KMS-11 (cell line): ENCODE results near the gene IL4.

Experiments used
- H2AFZ ChIP-seq: fragments of 200-600 bp; sonication (generic); 2 replicates; pipeline ENCODE4 v1.6.1; 2016; ENCODE audit warnings: antibody characterized with exemption, mixed run types, low read depth
- H3K27ac ChIP-seq: fragments of 200-600 bp; sonication (generic); 2 replicates; pipeline ENCODE4 v1.6.1; 2016; ENCODE audit warnings: mild to moderate bottlenecking, mixed run types
- H3K27me3 ChIP-seq: fragments of 200-600 bp; sonication (generic); 2 replicates; pipeline ENCODE4 v1.6.1; 2017; ENCODE audit warnings: mild to moderate bottlenecking, low read depth, mixed run types, moderate library complexity; ENCODE audit not compliant: insufficient read depth
- H3K36me3 ChIP-seq: fragments of 200-600 bp; sonication (generic); 2 replicates; pipeline ENCODE4 v1.6.1; 2017; ENCODE audit warnings: mild to moderate bottlenecking, mixed run types; ENCODE audit not compliant: insufficient read depth
- H3K4me1 ChIP-seq: fragments of 200-600 bp; sonication (generic); 2 replicates; pipeline ENCODE4 v1.6.1; 2016; ENCODE audit warnings: mild to moderate bottlenecking, low read depth, mixed run types; ENCODE audit not compliant: poor library complexity, severe bottlenecking
- H3K4me2 ChIP-seq: fragments of 200-600 bp; sonication (generic); 2 replicates; pipeline ENCODE4 v1.7.0; 2016; ENCODE audit warnings: mild to moderate bottlenecking, mixed run types
- H3K4me3 ChIP-seq: fragments of 200-600 bp; sonication (generic); IDR thresholded peaks from 2 replicates; pipeline ENCODE4 v1.6.1; 2017; ENCODE audit warnings: low read depth, low read length, mixed read lengths; ENCODE audit not compliant: insufficient read depth
- H3K79me2 ChIP-seq: fragments of 200-600 bp; sonication (generic); 2 replicates; pipeline ENCODE4 v1.6.1; 2016; ENCODE audit warnings: low read depth, mixed run types; ENCODE audit not compliant: insufficient read depth
- H3K9ac ChIP-seq: fragments of 200-600 bp; sonication (generic); 2 replicates; pipeline ENCODE4 v1.6.1; 2016; ENCODE audit warnings: mild to moderate bottlenecking, mixed run types
- H4K20me1 ChIP-seq: fragments of 200-600 bp; sonication (generic); 2 replicates; pipeline ENCODE4 v1.6.1; 2016; ENCODE audit warnings: mild to moderate bottlenecking, mixed run types; ENCODE audit not compliant: insufficient read depth
- CTCF ChIP-seq: fragments of 200-600 bp; sonication (generic); conservative IDR thresholded peaks from 2 replicates; pipeline ENCODE4 v1.6.1; 2017; ENCODE audit warnings: low read depth, mild to moderate bottlenecking, antibody characterized with exemption, low read length, moderate library complexity, mixed read lengths

The IL4 gene

DNA sequence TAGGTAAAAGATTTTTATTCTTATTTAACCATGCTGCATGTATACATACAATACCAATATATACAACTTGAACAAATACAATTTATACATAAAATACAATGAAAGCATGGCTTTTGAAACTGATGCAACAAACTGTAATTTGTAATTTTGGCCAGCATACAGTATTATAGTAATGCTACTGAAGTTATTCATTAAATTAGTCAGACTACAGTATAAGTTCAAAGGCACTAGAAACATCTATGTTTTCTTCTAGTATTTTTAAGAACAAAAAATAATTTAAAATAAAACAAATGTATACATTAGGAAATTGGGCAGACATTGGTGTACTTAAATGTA lies 18.8 kb downstream of the IL4 start:
- no peak overlapping the region for H3K4me3 ChIP-seq
- 0 out of 2 replicates have a peak overlapping the region, but pooled peaks have one; percentile 4 for H3K27ac ChIP-seq
- no peak overlapping the region for H2AFZ ChIP-seq
- H3K79me2 ChIP-seq, result no peaks in the 10 kb centered on the region
- TF ChIP-seq CTCF, result no peak
- peaks cover 19% of the 10 kb centered on the region for H3K4me1 ChIP-seq
- no peaks in the 10 kb centered on the region for H4K20me1 ChIP-seq
- no peak overlapping the region for H3K9ac ChIP-seq
- no peaks in the 10 kb centered on the region for H3K27me3 ChIP-seq
- H3K4me2 ChIP-seq, result peak overlapping the region; percentile 38; the same call in 1 of the 2 replicates
- no peaks in the 10 kb centered on the region for H3K36me3 ChIP-seq

DNA sequence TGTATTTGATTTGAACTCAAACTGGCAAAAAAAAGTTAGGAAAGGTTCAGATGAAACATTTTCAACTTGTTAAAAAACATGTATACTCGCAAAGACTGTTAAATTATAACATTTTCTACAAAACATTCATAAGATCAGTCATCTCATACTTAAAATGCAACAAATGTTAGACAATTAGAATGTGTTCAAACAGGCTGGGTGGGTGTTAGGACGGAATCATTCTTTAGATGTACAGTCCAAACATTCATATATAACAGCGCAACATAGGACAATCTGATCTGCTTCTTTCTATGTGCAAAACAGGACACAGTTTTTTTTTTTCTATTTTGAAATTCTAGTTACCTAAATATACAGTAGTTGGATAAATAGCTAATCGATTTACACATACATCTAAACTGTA lies 22.2 kb downstream of the IL4 start:
- Histone ChIP-seq H3K79me2 (no peaks in the 10 kb centered on the region), H3K27me3 (no peaks in the 10 kb centered on the region), H3K27ac (no peak overlapping the region), H3K36me3 (peaks cover 3% of the 10 kb centered on the region; the same call in 1 of the 2 replicates), H2AFZ (no peak overlapping the region), H3K4me2 (no peak overlapping the region), H3K4me1 (peaks cover 19% of the 10 kb centered on the region), H3K4me3 (no peak overlapping the region), H3K9ac (no peak overlapping the region), H4K20me1 (no peaks in the 10 kb centered on the region)
- TF ChIP-seq CTCF, result no peak

GRCh38 chr5:132704875-132705274 lies 31.1 kb downstream of the IL4 start:
- no peak overlapping the region for H2AFZ ChIP-seq

DNA sequence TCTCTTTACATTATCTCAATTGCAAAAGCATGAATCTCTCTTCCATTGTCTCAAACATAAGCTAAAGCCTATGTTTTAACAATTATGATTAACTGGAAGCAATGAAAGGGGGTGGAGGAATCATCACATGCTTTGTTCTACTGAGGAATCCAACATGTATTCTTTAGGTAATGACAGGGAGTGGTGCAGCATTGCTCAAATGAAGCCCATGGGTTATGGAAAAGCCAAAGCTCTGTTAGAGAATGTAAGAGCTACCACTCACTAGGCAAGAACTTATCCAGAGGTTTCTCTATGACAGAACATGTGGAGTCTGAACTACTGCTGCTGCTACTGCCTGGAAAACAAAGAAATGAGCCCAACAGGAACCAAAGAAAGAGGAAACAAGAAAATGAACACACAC lies 34.9 kb downstream of the IL4 start:
- no peak for TF ChIP-seq CTCF
- H3K27me3 ChIP-seq, result no peaks in the 10 kb centered on the region
- H3K27ac ChIP-seq, result no peak overlapping the region
- H3K4me3 ChIP-seq, result no peak overlapping the region
- no peak overlapping the region for H3K4me2 ChIP-seq
- no peaks in the 10 kb centered on the region for H4K20me1 ChIP-seq
- no peaks in the 10 kb centered on the region for H3K36me3 ChIP-seq
- no peak overlapping the region for H2AFZ ChIP-seq
- H3K4me1 ChIP-seq, result no peaks in the 10 kb centered on the region
- no peak overlapping the region for H3K9ac ChIP-seq
- H3K79me2 ChIP-seq, result no peaks in the 10 kb centered on the region

More at GRCh38 chr5:132704875-132705274, 31.1 kb downstream of the IL4 start:
- Histone ChIP-seq H3K4me3 (no peak overlapping the region), H3K9ac (no peak overlapping the region), H3K27me3 (no peaks in the 10 kb centered on the region), H3K27ac (no peak overlapping the region), H3K79me2 (no peaks in the 10 kb centered on the region), H4K20me1 (no peaks in the 10 kb centered on the region), H3K4me2 (no peak overlapping the region), H3K36me3 (no peaks in the 10 kb centered on the region), H3K4me1 (no peaks in the 10 kb centered on the region)
- no peak for TF ChIP-seq CTCF
